ENCODE results near the gene WIF1.

WIF1 gene

DNA sequence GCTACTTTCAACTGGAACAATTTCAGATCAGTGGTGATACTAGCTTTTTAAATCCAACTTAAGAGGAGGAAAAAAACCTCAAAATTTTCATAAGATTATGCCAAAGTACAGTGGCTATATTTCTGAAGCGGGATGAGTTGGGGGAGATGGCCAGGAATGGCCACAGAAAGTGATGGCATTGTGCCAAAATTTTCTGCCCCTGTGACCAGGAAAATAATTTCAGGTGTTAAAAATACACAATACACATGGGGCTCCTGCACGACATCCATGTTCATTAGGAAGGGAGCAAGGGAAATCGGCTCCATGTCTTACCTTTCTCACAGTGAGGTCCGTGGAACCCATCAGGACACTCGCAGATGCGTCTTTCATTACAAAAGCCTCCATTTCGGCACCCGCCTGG is 53.7 kb downstream of the WIF1 start:
- no peak for ATAC-seq (replicated peaks; ENCODE audit: extremely low read depth, poor library complexity, severe bottlenecking)
- Mint-ChIP-seq H3K27me3 (peaks cover 52% of the 10 kb centered on the region), H3K36me3 (ENCODE audit: insufficient read depth) (no peaks in the 10 kb centered on the region), H3K9me3 (no peaks in the 10 kb centered on the region), H3K4me1 (no peaks in the 10 kb centered on the region), H3K27ac (ENCODE audit: low read depth) (no peak overlapping the region), H3K4me3 (no peak overlapping the region)
- DNase-seq (ENCODE audit: low spot score in 2 of 2) = no peak

- H3K36me3 Mint-ChIP-seq (ENCODE audit: insufficient read depth) = peaks cover 3% of the 10 kb centered on the region
- H3K27ac Mint-ChIP-seq (ENCODE audit: low read depth) = no peak overlapping the region
- H3K9me3 Mint-ChIP-seq = no peaks in the 10 kb centered on the region
- ATAC-seq (replicated peaks; ENCODE audit: extremely low read depth, poor library complexity, severe bottlenecking) = no peak
- H3K4me1 Mint-ChIP-seq = no peaks in the 10 kb centered on the region
- DNase-seq (ENCODE audit: low spot score in 2 of 2) = no peak
- peaks cover 52% of the 10 kb centered on the region for H3K27me3 Mint-ChIP-seq
- H3K4me3 Mint-ChIP-seq = no peak overlapping the region
These were observed 65.2 kb downstream of the WIF1 start for GRCh38 chr12:65055859-65056258.

DNA sequence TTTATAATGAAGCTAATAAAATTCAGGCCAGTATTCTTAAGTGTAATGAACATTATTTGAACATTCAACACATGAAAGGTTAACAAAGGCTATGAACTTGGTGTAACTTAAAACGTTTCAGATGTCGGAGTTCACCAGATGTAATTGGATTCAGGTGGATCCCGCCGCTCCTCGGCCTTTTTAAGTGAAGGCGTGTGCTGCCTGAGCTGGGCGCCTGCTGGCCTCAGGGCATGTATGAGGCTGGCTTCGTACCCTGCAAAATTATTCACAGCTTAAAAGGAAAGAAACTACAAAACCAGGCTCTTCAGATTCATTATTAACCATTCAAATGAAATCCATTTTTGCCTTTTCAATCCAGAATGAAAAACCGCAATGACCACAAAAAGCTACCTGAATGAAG is 69.9 kb downstream of the WIF1 start:
- peaks cover 1% of the 10 kb centered on the region for H3K36me3 Mint-ChIP-seq (ENCODE audit: insufficient read depth)
- H3K4me3 Mint-ChIP-seq = no peak overlapping the region
- no peaks in the 10 kb centered on the region for H3K9me3 Mint-ChIP-seq
- no peak for DNase-seq (ENCODE audit: low spot score in 2 of 2)
- no peaks in the 10 kb centered on the region for H3K4me1 Mint-ChIP-seq
- H3K27ac Mint-ChIP-seq (ENCODE audit: low read depth) = no peak overlapping the region
- H3K27me3 Mint-ChIP-seq = peaks cover 45% of the 10 kb centered on the region
- ATAC-seq (replicated peaks; ENCODE audit: extremely low read depth, poor library complexity, severe bottlenecking) = no peak

- Mint-ChIP-seq H3K27me3 (peaks cover 57% of the 10 kb centered on the region), H3K4me3 (no peak overlapping the region), H3K36me3 (ENCODE audit: insufficient read depth) (peaks cover under 1% of the 10 kb centered on the region), H3K4me1 (no peaks in the 10 kb centered on the region), H3K9me3 (no peaks in the 10 kb centered on the region), H3K27ac (ENCODE audit: low read depth) (no peak overlapping the region)
- DNase-seq (ENCODE audit: low spot score in 2 of 2) (no peak), ATAC-seq (replicated peaks; ENCODE audit: extremely low read depth, poor library complexity, severe bottlenecking) (no peak)
These were observed 75.8 kb downstream of the WIF1 start for GRCh38 chr12:65045269-65045668.

GRCh38 chr12:65039301-65039700 is 81.8 kb downstream of the WIF1 start:
- Mint-ChIP-seq H3K9me3 (no peaks in the 10 kb centered on the region), H3K27ac (ENCODE audit: low read depth) (no peak overlapping the region), H3K36me3 (ENCODE audit: insufficient read depth) (peaks cover 1% of the 10 kb centered on the region), H3K27me3 (peaks cover 76% of the 10 kb centered on the region), H3K4me3 (no peak overlapping the region), H3K4me1 (no peaks in the 10 kb centered on the region)
- ATAC-seq (replicated peaks; ENCODE audit: extremely low read depth, poor library complexity, severe bottlenecking) (no peak), DNase-seq (ENCODE audit: low spot score in 2 of 2) (no peak)

DNA sequence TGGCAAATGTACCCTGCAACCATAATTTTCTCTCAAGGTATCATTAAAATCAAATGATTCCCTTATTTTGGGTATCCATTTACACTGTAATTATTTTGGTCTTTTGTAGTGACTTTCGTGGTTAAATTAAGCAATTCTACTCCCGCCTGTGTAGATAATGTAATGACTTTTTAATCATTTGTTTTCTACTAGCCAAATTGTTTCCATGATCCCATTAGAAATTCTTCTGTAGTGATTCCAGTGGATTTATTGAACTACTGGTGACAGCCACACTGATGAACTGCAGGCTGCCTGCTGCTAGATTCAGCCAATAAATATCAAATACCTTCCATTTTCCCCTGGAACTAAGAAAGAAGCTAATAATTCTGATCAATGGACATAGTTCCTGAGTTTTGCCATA is 96.0 kb downstream of the WIF1 start:
- peaks cover 33% of the 10 kb centered on the region for H3K27me3 Mint-ChIP-seq
- no peak overlapping the region for H3K27ac Mint-ChIP-seq (ENCODE audit: low read depth)
- no peak overlapping the region for H3K4me3 Mint-ChIP-seq
- no peaks in the 10 kb centered on the region for H3K4me1 Mint-ChIP-seq
- H3K36me3 Mint-ChIP-seq (ENCODE audit: insufficient read depth) = no peaks in the 10 kb centered on the region
- ATAC-seq (replicated peaks; ENCODE audit: extremely low read depth, poor library complexity, severe bottlenecking) (no peak), DNase-seq (ENCODE audit: low spot score in 2 of 2) (no peak)
- peaks cover 10% of the 10 kb centered on the region for H3K9me3 Mint-ChIP-seq

DNA sequence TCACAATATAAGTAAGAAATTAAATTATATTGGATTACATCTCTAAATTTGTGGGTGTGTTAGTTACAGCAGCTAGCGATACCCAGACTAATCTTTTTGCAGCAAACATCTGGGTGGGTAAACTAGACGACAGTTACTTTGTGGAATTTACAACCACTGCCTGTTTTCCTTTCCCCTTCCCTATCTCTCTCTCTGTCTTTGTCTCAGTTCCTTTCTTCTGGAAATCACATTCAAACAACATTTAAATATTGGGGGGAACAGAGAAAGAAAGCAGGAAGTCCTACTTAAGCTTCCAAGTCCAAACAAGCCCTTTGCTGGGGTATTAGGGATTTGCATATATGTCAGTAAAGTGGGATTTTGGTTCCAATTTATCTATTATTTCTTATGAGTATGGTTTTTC is 97.6 kb downstream of the WIF1 start:
- Mint-ChIP-seq H3K36me3 (ENCODE audit: insufficient read depth) (no peaks in the 10 kb centered on the region), H3K27me3 (peaks cover 33% of the 10 kb centered on the region)
- no peak for DNase-seq (ENCODE audit: low spot score in 2 of 2)

GRCh38 chr12:65022960-65023359 is 98.1 kb downstream of the WIF1 start:
- H3K27ac Mint-ChIP-seq (ENCODE audit: low read depth) = no peak overlapping the region
- H3K9me3 Mint-ChIP-seq = peaks cover 10% of the 10 kb centered on the region
- peaks cover 33% of the 10 kb centered on the region for H3K27me3 Mint-ChIP-seq
- H3K4me3 Mint-ChIP-seq = no peak overlapping the region
- no peaks in the 10 kb centered on the region for H3K4me1 Mint-ChIP-seq
- ATAC-seq (replicated peaks; ENCODE audit: extremely low read depth, poor library complexity, severe bottlenecking) = no peak
- peaks cover under 1% of the 10 kb centered on the region for H3K36me3 Mint-ChIP-seq (ENCODE audit: insufficient read depth)
- no peak for DNase-seq (ENCODE audit: low spot score in 2 of 2)

More for the DNA sequence above, 97.6 kb downstream of the WIF1 start:
- H3K4me3 Mint-ChIP-seq = no peak overlapping the region
- no peaks in the 10 kb centered on the region for H3K4me1 Mint-ChIP-seq
- no peak overlapping the region for H3K27ac Mint-ChIP-seq (ENCODE audit: low read depth)
- peaks cover 10% of the 10 kb centered on the region for H3K9me3 Mint-ChIP-seq
- no peak for ATAC-seq (replicated peaks; ENCODE audit: extremely low read depth, poor library complexity, severe bottlenecking)

DNA sequence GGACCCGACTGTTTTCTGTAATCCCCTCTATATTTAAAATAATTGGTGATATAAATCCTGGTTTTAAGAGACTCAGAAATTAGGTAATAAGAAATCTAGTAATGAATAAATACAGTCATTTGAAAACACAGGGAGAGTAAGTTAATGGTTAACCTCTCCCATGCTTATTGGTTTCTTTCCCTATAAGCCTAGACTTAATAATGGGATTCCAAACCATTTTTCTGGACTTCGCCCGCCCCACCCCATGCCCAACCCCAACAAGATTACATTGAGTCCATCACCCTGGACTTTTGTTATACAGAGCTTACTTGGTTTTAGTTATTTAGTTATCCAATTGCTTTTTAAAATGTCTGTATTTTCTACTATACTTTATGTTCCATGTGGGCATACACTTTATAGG is 98.7 kb downstream of the WIF1 start:
- peaks cover 6% of the 10 kb centered on the region for H3K9me3 Mint-ChIP-seq
- peaks cover 33% of the 10 kb centered on the region for H3K27me3 Mint-ChIP-seq
- DNase-seq (ENCODE audit: low spot score in 2 of 2) = no peak
- ATAC-seq (replicated peaks; ENCODE audit: extremely low read depth, poor library complexity, severe bottlenecking) = no peak
- H3K27ac Mint-ChIP-seq (ENCODE audit: low read depth) = no peak overlapping the region
- peaks cover 2% of the 10 kb centered on the region for H3K36me3 Mint-ChIP-seq (ENCODE audit: insufficient read depth)
- no peaks in the 10 kb centered on the region for H3K4me1 Mint-ChIP-seq
- no peak overlapping the region for H3K4me3 Mint-ChIP-seq

GRCh38 chr12:65019696-65020234 is 101.3 kb downstream of the WIF1 start:
- Mint-ChIP-seq H3K27ac (ENCODE audit: low read depth) (no peak overlapping the region), H3K36me3 (ENCODE audit: insufficient read depth) (peaks cover 2% of the 10 kb centered on the region), H3K27me3 (peaks cover 43% of the 10 kb centered on the region), H3K4me3 (no peak overlapping the region), H3K9me3 (no peaks in the 10 kb centered on the region), H3K4me1 (no peaks in the 10 kb centered on the region)
- ATAC-seq (replicated peaks; ENCODE audit: extremely low read depth, poor library complexity, severe bottlenecking) = no peak
- no peak for DNase-seq (ENCODE audit: low spot score in 2 of 2)

- Mint-ChIP-seq H3K4me3 (no peak overlapping the region), H3K36me3 (ENCODE audit: insufficient read depth) (peaks cover 2% of the 10 kb centered on the region), H3K27ac (ENCODE audit: low read depth) (no peak overlapping the region), H3K27me3 (peaks cover 49% of the 10 kb centered on the region), H3K9me3 (no peaks in the 10 kb centered on the region), H3K4me1 (no peaks in the 10 kb centered on the region)
- DNase-seq (ENCODE audit: low spot score in 2 of 2) (no peak), ATAC-seq (replicated peaks; ENCODE audit: extremely low read depth, poor library complexity, severe bottlenecking) (no peak)
These were observed 104.0 kb downstream of the WIF1 start for GRCh38 chr12:65016881-65017650.

- Mint-ChIP-seq H3K4me3 (no peak overlapping the region), H3K9me3 (no peaks in the 10 kb centered on the region), H3K36me3 (ENCODE audit: insufficient read depth) (peaks cover 2% of the 10 kb centered on the region), H3K4me1 (no peaks in the 10 kb centered on the region), H3K27me3 (peaks cover 48% of the 10 kb centered on the region), H3K27ac (ENCODE audit: low read depth) (no peak overlapping the region)
- no peak for ATAC-seq (replicated peaks; ENCODE audit: extremely low read depth, poor library complexity, severe bottlenecking)
- DNase-seq (ENCODE audit: low spot score in 2 of 2) = no peak
These were observed 105.3 kb downstream of the WIF1 start for GRCh38 chr12:65015850-65016249.

- no peak for ATAC-seq (replicated peaks; ENCODE audit: extremely low read depth, poor library complexity, severe bottlenecking)
- peaks cover 2% of the 10 kb centered on the region for H3K36me3 Mint-ChIP-seq (ENCODE audit: insufficient read depth)
- no peak overlapping the region for H3K4me3 Mint-ChIP-seq
- no peaks in the 10 kb centered on the region for H3K4me1 Mint-ChIP-seq
- no peak overlapping the region for H3K27ac Mint-ChIP-seq (ENCODE audit: low read depth)
- DNase-seq (ENCODE audit: low spot score in 2 of 2) = no peak
- no peaks in the 10 kb centered on the region for H3K9me3 Mint-ChIP-seq
- H3K27me3 Mint-ChIP-seq = peaks cover 41% of the 10 kb centered on the region
These were observed 106.4 kb downstream of the WIF1 start for GRCh38 chr12:65014504-65015271.
